ENCODE results near the gene DPYD.

Gene DPYD

GRCh38 chr1:97599447-97599846, 321.4 kb downstream of the DPYD start:
- DNase-seq, result no peak

- DNase-seq, result no peak
These were observed 327.6 kb downstream of the DPYD start for GRCh38 chr1:97593192-97593591.

- DNase-seq, result no peak
These were observed 332.1 kb downstream of the DPYD start for GRCh38 chr1:97588772-97589171.

GRCh38 chr1:97581614-97582051, 339.2 kb downstream of the DPYD start:
- no peak for DNase-seq

DNA sequence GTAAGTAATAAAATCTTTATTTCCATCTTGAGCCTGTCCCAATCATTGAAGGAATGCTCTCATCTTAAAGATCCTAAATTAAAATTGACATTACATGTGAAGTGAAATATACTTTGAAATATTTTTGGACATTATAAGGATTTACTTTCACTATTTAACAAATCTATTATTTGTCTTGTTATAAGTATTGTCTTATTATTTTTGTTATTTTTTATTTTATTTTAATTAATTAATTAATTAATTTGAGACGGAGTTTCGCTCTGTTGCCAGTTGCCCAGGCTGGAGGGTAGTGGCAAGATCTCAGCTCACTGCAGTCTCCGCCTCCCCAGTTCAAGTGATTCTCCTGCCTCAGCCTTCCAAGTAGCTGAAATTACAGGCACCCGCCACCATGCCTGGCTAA, 343.2 kb downstream of the DPYD start:
- DNase-seq, result no peak

DNA sequence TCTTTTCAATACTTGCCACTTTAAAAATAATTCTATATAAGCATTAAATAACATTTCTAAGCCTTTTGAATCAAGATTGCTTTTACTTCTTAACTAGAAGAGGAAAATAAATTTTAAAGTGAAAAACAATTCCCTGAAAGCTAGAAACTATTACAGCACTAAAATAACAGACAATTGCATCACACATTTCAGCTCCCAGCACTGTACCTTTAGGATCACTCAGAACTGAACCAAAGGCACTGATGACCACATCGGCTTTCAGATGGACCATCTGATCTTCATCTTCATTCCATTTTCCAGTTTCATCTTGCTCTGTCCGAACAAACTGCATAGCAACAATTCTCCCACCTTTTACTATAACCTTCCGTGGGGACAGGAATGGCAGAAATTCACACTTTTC, 347.3 kb downstream of the DPYD start:
- DNase-seq, result no peak

DNA sequence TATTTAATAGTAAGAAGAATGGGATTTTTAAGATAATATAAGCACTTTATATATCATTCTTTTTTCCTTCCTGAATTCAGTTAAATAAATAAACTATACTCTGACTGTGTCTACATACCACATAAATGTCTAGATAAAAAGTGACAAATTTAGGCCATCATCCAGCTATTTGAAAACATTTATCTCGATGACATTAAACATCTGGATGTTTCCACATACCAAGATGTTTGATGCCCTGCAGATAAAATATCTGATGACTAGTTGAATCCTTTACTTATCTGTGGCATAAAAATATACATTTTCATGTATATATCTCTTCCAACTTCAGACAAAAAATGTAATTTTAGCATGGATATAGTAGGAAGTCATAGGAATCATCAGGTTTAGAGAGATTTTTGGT, 348.3 kb downstream of the DPYD start:
- no peak for DNase-seq

DNA sequence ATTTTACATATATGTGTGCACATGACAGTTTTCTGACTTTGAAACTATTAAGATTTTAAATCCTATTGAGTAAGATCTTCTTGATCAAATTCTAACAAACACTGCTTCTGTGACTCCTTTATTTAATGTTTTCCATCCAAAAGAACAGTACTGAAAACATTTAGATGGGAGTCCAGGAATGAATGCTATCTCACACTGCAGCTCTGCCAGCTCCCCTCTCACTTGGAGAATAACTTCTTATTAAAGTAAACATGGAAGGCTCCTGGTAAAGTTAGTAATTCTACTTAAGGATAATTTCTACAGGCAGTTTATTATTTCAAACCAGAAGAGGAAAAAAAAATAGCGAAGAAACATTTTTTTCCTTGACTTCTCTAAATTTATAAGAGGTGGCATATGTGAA, 349.1 kb downstream of the DPYD start:
- no peak for DNase-seq

- no peak for DNase-seq
These were observed 350.1 kb downstream of the DPYD start for GRCh38 chr1:97570691-97571090.

- DNase-seq, result no peak
These were observed 353.7 kb downstream of the DPYD start for GRCh38 chr1:97567000-97567749.

DNA sequence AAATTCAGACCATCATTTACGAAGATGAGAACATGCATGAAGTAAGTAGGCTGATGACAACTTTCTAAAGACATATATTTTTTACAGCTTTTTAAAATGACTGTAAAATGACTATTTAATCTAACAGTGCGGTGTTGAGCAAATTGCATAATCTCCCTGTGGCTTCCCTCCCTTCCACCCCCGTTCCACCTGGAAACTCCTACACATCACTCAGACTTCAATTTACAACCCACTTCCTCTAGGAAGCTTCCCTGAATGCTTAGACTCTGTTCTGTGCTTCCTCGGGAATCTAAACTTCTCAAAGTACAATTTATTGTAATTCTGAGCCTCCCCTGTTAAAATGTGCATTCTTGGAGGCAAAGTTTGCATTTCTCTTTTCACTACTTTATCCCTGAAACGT, 354.9 kb downstream of the DPYD start:
- no peak for DNase-seq

- no peak for DNase-seq
These were observed 356.9 kb downstream of the DPYD start for GRCh38 chr1:97563926-97564325.

DNA sequence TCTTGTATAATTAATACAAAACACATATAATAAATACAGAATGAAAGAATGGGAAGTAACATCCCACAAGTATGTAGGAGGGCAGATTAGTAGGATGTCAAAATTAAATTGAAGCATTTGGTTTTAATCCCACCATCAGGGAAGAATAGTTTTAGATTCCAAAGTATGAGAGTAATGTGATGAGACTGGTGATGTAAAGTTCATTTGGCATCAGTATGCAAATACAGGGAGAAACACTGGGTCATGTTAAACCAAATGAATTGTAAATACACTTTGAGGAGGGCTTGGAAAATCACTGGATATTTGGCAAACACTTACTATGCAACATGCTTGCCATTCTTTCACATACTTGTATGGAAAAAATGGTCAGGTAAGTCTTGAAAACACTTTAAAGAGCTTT, 358.8 kb downstream of the DPYD start:
- DNase-seq, result no peak

GRCh38 chr1:97560714-97561113, 360.1 kb downstream of the DPYD start:
- no peak for DNase-seq

DNA sequence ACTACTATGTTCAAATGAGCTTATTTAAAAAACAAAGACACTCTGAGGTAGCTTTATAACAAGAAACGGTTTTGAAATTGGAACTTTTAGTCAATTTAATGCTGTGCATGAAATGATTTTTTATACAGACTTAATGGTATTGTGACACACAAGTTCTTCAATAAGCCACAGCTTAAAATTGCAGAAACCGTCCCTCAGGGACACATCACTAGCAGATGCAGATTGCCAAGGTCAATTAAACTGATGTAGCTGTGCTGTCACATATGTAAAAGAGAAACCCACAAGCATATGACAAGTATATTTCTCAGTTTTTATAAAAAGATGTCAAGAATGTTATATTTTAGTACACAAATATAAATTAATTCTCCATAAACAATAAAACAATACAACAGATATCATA, 366.9 kb downstream of the DPYD start:
- no peak for DNase-seq

- no peak for DNase-seq
These were observed 369.7 kb downstream of the DPYD start for GRCh38 chr1:97551113-97551512.

GRCh38 chr1:97545446-97545845, 375.4 kb downstream of the DPYD start:
- DNase-seq, result no peak

GRCh38 chr1:97540346-97540888, 380.4 kb downstream of the DPYD start:
- DNase-seq, result no peak

DNA sequence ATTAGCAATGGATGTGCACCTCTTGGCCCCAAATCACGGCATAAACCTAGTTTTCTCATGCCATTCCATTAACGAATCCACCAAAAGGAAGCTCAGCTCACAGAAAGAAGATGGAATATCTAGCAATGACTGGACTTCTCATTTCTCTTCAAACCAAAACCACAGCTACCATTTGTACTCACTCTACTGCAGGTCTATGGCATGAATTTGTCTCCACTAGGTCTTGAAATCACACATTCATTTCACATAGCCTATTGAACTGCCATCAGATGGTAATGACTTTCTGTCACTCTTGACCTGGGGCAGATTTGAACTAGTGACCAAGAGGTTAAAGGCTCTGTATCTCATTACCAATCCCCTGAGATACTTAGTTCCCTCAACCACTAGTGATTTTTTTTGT, 382.7 kb downstream of the DPYD start:
- DNase-seq, result no peak

- no peak for DNase-seq
These were observed 387.5 kb downstream of the DPYD start for GRCh38 chr1:97533358-97533757.

DNA sequence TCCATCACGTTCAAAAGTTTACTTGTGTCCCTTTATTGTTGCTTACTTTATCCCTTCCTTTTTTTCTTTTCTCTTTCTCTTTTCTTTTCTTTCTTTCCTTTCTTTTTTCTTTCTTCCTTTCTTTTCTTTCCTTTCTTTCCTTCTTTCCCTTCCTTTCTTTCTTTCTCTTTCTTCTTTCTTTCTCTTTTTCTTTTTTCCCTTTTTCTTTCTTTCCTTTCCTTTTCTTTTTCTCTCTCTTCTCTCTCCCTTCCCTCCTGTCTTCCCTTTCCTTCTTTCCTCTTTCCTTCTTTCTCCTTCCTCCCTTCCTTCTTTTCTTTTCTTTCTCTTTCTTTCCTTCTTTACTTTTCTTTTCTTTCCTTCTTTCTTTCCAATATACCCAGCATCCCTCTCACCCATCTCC, 391.2 kb downstream of the DPYD start:
- DNase-seq, result no peak

GRCh38 chr1:97524211-97524610, 396.6 kb downstream of the DPYD start:
- DNase-seq, result no peak

DNA sequence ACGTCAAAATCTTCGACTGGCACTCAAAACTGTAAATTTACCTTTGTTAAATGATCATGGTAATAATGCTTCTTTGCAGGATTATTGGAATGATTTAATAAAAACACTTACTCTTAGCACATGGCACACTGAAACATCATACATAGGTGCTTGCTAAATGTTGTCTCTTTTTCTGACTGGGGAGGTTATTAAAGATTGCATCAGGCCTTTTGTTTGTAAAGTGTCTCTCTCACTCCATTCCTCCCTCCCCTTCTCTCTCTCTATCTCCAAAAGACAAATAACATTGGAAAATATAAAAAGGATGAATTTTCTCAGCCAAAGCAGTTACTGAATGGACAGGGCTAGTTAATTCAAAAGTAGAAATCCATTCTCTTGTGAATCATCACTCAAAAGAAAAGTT, 404.2 kb downstream of the DPYD start:
- no peak for DNase-seq

- no peak for DNase-seq
These were observed 412.1 kb downstream of the DPYD start for GRCh38 chr1:97508653-97509218.

DNA sequence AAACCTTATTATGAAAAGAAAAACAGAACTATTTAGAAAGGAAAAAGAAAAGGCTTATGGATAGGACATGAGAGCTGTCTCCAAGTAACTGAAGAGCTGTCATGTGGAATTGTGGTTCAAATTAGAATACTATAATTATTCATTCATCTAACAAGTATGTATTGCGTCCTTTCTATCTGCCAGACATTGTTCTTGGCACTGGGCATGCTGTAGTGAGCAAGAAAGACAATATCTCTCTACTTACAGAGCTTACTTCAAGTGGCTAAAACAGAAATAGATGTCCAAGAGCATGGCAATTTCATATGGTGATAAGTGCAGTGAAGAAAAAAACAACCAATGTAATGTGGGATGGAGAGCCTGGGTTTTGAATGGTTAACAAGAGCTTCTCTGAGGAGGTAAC, 413.0 kb downstream of the DPYD start:
- DNase-seq, result no peak

Measured in activated CD8-positive, alpha-beta memory T cell treated with anti-CD3 and anti-CD28 coated beads, Interleukin-2, amount 50 U/mL, for 4 hours (primary cell).